IMR-90 (cell line): ENCODE results near the gene ID2.
A peak's percentile ranks its signal among the peaks of the same experiment; 100 is the strongest.

Source experiments
- BHLHE40 ChIP-seq: fragments of 150-350 bp; IDR thresholded peaks from 2 replicates; pipeline ENCODE4 v1.6.1; 2016; ENCODE audit warnings: mild to moderate bottlenecking, low read depth, low read length
- CHD1 ChIP-seq: IDR thresholded peaks from 2 replicates; pipeline ENCODE4 v1.6.1; 2012; ENCODE audit warnings: low read depth, low read length, improper control_type of control experiment
- CTCF ChIP-seq: conservative IDR thresholded peaks from 2 replicates; pipeline ENCODE4 v1.5.1; 2012; ENCODE audit warnings: mild to moderate bottlenecking, low read depth, low read length, improper control_type of control experiment
- MAFK ChIP-seq: IDR thresholded peaks from 2 replicates; pipeline ENCODE4 v1.6.1; 2012; ENCODE audit warnings: low read depth, low read length, improper control_type of control experiment
- MXI1 ChIP-seq: IDR thresholded peaks from 2 replicates; pipeline ENCODE4 v1.6.1; 2012; ENCODE audit warnings: low read depth, mild to moderate bottlenecking, low read length, moderate library complexity, borderline replicate concordance
- POLR2A ChIP-seq: IDR thresholded peaks from 2 replicates; pipeline ENCODE4 v1.6.1; 2012; ENCODE audit warnings: mild to moderate bottlenecking, low read depth, low read length
- RAD21 ChIP-seq: IDR thresholded peaks from 2 replicates; pipeline ENCODE4 v1.6.1; 2012; ENCODE audit warnings: low read length, improper control_type of control experiment
- RCOR1 ChIP-seq: IDR thresholded peaks from 2 replicates; pipeline ENCODE4 v1.6.1; 2012; ENCODE audit warnings: mild to moderate bottlenecking, low read length, improper control_type of control experiment; ENCODE audit not compliant: insufficient replicate concordance
- RFX5 ChIP-seq: IDR thresholded peaks from 2 replicates; pipeline ENCODE4 v1.8.0; 2012; ENCODE audit warnings: low read depth, mild to moderate bottlenecking, low read length, moderate library complexity

- TF ChIP-seq CTCF, result no peak
- TF ChIP-seq POLR2A, result 0 out of 2 replicates have a peak, but pooled peaks have one; percentile 19
- TF ChIP-seq RAD21, result no peak
- TF ChIP-seq CHD1, result peak; percentile 86; the same call in 1 of the 2 replicates
- no peak for TF ChIP-seq MAFK
- TF ChIP-seq MXI1, result no peak; the same call in 1 of the 2 replicates
- TF ChIP-seq RCOR1, result no peak
- no peak for TF ChIP-seq BHLHE40
- TF ChIP-seq RFX5, result no peak
Observed at GRCh38 chr2:8682719-8683667, 1.1 kb downstream of the ID2 start.
